Brain microvascular endothelial cell (primary cell): ENCODE data around the gene LHFPL2.
"Not testable (repeated sequence)": the region's sequence is repeated elsewhere in the genome, so short reads cannot be mapped to it uniquely, and the experiment has no call there.

ENCODE experiments used
- DNase-seq: peaks from one replicate; pipeline ENCODE4 v3.0.0-alpha.2; 2020
- H3K27ac ChIP-seq: fragments of 250-450 bp; sonication (Bioruptor Pico); 2 replicates; pipeline ENCODE4 v1.5.1; 2020; ENCODE audit warnings: mild to moderate bottlenecking, moderate library complexity
- H3K27me3 ChIP-seq: fragments of 250-450 bp; sonication (Bioruptor Pico); replicated peaks from 2 replicates; pipeline ENCODE4 v1.5.1; 2020; ENCODE audit warnings: mild to moderate bottlenecking
- H3K36me3 ChIP-seq: fragments of 250-450 bp; sonication (Bioruptor Pico); replicated peaks from 2 replicates; pipeline ENCODE4 v1.5.1; 2020; ENCODE audit warnings: mild to moderate bottlenecking
- H3K4me3 ChIP-seq: 2 replicates; pipeline ENCODE4 v1.5.1; 2011; ENCODE audit warnings: low read depth, mild to moderate bottlenecking, control low read depth, low read length, moderate library complexity
- in situ Hi-C: cut with HindIII; loops from 2 replicates; pipeline ENCODE4 v1.10.0; 2017; ENCODE audit warnings: low sequenced_read_pairs, low pct_ligation_motif_present
- TF ChIP-seq, protein P1 (sequence below): IDR thresholded peaks from 2 replicates; pipeline ENCODE4 v1.5.1; 2011; ENCODE audit warnings: low read depth, mild to moderate bottlenecking, moderate library complexity, low read length, control low read depth, inconsistent platforms; ENCODE audit errors: missing control alignments

LHFPL2 gene

DNA sequence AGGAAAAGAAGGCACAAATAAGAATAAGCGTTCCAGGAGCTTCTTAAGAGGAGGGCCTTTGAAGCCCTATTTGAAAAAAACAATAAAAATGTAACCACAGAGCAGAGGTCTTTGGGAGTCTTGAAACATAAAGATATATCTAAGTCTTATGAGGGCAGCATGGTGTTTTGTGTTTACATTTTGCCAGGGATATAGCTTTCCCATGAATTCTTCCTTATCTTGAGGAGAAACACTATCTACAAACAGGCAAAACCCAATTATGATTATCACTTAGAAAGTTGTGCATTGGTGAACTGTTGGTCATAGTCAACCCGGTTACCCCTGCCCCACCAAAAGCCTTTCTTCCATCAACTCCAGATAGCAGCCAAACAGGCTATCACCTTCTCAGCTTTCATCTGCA lies 23.6 kb upstream of the LHFPL2 start:
- no peak overlapping the region for H3K27ac ChIP-seq
- H3K27me3 ChIP-seq: no peaks in the 10 kb centered on the region
- no peaks in the 10 kb centered on the region for H3K36me3 ChIP-seq
- in situ Hi-C loops: no loop called here
- TF ChIP-seq, protein P1, sequence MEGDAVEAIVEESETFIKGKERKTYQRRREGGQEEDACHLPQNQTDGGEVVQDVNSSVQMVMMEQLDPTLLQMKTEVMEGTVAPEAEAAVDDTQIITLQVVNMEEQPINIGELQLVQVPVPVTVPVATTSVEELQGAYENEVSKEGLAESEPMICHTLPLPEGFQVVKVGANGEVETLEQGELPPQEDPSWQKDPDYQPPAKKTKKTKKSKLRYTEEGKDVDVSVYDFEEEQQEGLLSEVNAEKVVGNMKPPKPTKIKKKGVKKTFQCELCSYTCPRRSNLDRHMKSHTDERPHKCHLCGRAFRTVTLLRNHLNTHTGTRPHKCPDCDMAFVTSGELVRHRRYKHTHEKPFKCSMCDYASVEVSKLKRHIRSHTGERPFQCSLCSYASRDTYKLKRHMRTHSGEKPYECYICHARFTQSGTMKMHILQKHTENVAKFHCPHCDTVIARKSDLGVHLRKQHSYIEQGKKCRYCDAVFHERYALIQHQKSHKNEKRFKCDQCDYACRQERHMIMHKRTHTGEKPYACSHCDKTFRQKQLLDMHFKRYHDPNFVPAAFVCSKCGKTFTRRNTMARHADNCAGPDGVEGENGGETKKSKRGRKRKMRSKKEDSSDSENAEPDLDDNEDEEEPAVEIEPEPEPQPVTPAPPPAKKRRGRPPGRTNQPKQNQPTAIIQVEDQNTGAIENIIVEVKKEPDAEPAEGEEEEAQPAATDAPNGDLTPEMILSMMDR: no peak
- no peak for DNase-seq
- no peak overlapping the region for H3K4me3 ChIP-seq

DNA sequence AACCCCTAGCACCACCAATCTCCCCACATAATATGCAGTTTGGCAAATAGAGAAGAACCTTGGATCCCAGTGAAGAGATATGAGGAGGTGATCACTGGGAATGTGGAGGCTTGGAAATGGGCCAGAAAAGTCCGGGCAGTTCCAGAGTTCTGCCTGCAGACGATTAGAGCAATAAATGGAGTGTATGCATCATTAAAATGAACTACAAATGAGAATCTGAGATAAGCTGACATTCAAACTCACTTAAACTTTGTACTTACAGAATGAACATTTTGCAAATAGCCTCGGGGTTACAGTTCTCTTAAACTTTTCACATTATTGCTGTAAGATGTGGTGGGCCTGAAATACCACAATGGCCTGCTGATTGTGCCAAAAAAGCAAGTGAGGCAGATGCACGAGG lies 23.0 kb upstream of the LHFPL2 start:
- no peak overlapping the region for H3K4me3 ChIP-seq
- DNase-seq: no peak
- TF ChIP-seq, protein P1: no peak
- no peaks in the 10 kb centered on the region for H3K27me3 ChIP-seq
- in situ Hi-C loops: no loop called here
- H3K27ac ChIP-seq: no peak overlapping the region
- no peaks in the 10 kb centered on the region for H3K36me3 ChIP-seq

DNA sequence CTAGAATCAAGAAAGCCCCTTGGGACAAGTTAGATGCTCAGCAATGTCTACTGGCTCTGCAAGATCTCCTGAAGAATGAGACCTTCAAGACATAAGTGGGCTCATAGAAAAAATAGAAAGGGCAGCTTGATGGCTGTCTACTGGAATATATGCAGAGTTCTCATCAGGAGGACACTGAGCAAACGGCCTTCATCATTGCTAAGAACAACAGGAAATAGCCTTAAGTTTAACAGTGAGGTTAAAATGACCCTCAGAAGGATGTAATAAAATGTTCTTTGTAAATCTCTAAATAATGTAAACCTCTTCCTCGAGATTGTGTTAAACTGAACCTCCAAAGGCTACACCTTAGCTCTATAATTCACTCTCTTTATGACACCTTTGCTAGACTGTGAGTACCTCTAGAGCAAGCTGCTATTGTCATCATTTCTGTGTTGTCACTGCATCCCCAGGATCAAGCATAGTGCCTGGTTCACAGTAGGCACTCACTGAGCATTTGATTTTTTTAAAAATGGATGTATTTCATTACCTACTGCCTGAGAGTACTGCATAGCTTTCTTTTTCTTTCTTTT lies 22.2 kb upstream of the LHFPL2 start:
- in situ Hi-C loops: no loop called here
- Histone ChIP-seq H3K36me3 (no peaks in the 10 kb centered on the region), H3K27me3 (no peaks in the 10 kb centered on the region), H3K27ac (no peak overlapping the region), H3K4me3 (no peak overlapping the region)
- TF ChIP-seq, protein P1: no peak
- DNase-seq: no peak

DNA sequence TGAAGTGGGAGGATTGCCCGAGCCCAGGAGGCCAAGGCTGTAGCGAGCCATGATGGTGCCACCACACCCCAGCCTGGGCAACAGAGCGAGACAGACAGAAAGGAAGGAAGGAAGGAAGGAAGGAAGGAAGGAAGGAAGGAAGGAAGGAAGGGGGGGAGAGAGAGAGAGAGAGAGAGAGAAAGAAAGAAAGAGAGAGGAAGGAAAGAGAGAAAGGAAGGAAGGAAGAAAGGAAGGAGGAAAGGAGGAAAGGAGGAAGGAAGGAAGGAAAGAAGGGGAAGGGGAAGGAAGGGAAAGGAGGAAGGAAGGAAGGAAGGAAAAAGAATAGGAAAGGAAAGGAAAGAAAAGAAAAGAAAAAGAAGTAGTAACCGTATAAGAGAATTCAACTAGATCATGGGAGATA lies 20.8 kb upstream of the LHFPL2 start:
- TF ChIP-seq, protein P1: no peak
- Histone ChIP-seq H3K4me3 (no peak overlapping the region), H3K27ac (no peak overlapping the region), H3K27me3 (no peaks in the 10 kb centered on the region), H3K36me3 (no peaks in the 10 kb centered on the region)
- in situ Hi-C loops: no loop called here
- no peak for DNase-seq

DNA sequence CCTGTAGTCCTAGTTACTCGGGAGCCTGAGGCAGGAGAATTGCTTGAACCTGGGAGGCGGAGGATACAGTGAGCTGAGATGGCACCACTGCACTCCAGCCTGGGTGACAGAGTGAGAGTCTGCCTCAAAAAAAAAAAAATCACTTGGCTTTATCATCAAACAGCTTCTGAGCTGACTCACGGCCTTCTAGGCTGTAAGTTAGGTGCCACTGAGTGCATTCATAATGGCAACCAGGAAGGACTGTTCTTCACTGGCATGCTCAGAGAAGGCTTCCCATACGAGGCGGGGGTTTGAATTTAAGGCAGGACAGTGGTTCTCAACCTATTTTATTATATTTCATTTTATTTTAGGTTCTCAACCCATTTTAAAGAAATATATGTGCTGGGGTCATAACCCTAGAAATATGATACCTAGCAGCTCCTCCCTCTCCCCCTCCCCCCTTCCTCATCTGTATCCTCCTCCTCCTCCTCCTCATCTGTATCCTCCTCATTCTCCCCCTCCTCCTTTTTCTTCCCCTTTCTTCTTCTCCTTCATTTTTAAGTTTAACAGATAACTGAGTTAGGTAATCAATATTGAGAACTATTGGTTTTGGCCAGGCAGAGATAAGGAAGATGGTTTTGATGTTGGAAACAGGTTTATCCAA lies 19.0 kb upstream of the LHFPL2 start:
- TF ChIP-seq, protein P1: no peak
- Histone ChIP-seq H3K4me3 (no peak overlapping the region), H3K36me3 (no peaks in the 10 kb centered on the region), H3K27me3 (no peaks in the 10 kb centered on the region), H3K27ac (no peak overlapping the region)
- no peak for DNase-seq
- in situ Hi-C loops: no loop called here

DNA sequence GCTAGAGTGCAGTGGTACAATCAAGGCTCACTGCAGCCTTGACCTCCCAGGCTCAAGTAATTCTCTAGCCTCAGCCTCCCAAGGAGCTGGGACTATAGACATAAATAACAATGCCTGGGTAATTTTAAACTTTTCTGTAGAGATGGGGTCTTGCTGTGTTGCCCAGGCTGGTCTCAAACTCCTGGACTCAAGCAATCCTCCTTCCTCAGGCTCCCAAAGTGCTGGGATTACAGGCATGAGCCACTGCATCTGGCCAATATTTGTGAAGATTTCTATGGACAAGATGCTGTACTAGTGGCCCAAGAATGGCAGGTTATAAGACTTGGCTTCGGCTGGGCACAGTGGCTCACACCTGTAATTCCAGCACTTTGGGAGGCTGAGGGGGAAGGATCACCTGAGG lies 18.4 kb upstream of the LHFPL2 start:
- DNase-seq, H3K27ac ChIP-seq, H3K36me3 ChIP-seq, H3K27me3 ChIP-seq, in situ Hi-C loops, H3K4me3 ChIP-seq: not testable (repeated sequence)
